NOMO-1 treated with DMSO at 0.1 percent for 48 hours (cell line): Measurements from ENCODE around the gene HEMK1.

Experiments used
- DNase-seq: peaks from one replicate; lab custom pipeline; 2025; ENCODE audit not compliant: unreplicated experiment; lab: John Stamatoyannopoulos, UW

The HEMK1 gene

DNA sequence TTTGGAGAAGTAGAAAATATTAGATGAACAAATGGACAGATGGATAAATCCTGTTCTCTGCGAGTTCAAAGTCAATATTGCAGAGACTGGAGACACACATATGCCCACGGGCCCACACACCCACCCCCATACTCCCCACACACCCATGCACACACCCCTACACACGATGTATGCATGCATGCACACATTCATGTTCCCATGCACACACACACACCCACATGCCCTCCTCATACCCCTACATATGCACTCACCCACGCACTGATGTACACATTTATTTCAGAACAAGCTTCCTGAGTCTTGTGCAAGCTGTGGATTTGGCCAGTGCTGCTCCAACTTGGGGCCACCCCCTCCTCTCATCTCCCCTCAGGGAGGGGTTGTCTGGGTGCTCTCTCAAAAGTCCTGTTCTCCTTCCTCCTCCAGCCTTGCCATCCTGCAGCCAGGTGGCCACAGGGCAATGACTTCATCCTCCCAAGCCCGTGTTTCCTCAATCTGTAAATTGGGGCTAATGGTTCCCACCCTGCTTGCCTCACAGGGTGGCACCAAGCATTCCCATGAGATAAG, 64.0 kb downstream of the HEMK1 start:
- DNase-seq, result no peak

DNA sequence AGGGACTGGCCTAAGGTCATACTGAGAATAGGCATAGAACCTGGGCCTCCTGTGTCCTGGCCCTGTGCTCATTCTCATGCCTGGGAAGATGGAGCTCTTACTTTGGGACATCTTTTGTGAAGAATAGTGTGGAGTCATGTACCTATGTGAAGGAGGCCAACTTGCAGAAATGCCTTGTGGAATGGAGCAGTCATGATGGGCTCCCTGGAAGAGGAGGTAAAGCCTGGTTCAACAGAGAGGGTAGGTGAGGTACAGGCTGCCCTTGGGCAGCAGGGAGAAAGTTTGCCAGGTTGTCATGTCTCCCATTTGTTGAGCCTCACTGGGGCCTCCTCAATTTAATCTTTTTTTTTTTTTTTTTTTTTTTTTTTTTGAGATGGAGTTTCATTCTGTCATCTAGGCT, 65.7 kb downstream of the HEMK1 start:
- no peak for DNase-seq

GRCh38 chr3:50637011-50637410, 67.7 kb downstream of the HEMK1 start:
- DNase-seq, result no peak

- DNase-seq, result no peak
These were observed 68.6 kb downstream of the HEMK1 start for GRCh38 chr3:50637945-50638344.

- DNase-seq, result no peak
These were observed 69.8 kb downstream of the HEMK1 start for GRCh38 chr3:50639055-50639494.

DNA sequence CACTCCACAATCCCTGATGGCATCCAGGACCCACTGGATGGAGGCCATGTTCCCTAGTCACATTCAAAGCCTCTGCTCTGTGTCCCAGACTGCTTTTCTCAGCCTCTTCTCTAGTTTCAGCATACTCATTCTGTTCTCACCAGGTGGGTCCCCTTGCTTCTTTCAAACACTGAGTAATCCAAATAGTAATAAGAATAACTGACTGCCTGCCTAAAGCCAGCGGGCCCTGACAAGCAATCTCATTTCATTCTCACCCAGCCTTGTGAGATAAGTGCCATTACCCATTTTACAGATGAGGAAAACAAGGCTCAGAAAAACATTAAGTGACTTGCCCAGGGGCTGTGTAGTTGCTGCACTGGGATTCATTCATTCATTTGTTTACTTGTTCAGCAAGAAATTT, 73.1 kb downstream of the HEMK1 start:
- DNase-seq, result no peak

DNA sequence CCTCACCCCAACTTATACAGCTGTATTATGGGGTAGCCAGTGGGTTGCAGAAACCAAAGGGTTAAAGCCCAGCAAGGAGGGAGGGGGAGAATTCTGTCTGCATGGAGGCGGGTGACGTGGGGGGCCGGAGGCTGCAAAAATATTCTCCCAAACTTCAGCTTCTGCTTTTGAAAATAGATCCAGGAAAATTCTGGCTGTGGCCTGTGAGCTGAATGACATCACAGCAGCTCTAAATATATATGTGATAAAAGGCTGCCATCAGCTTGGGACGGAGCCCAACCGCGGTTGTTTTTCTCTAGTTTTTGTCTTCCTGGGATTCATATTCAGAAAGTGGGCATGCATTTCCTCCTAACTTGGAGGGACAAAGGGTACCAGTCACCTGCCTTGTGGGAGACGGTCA, 75.2 kb downstream of the HEMK1 start:
- no peak for DNase-seq

GRCh38 chr3:50645378-50645777, 76.1 kb downstream of the HEMK1 start:
- no peak for DNase-seq
